Umbilical cord (tissue), 2 donors: Measurements from ENCODE around the gene ARFGEF3. TPM values are rescaled to one million over a fixed set of nuclear protein-coding genes. Genes with fewer than 3 reads are reported as not detected.

Experiments used
- DNase-seq: peaks from one replicate; pipeline ENCODE4 v3.0.0-alpha.2; 2015; ENCODE audit warnings: low spot score
- total RNA-seq: library from RNA; depleted of rRNA; stranded (reverse); fragments of >200 nt; gene quantifications from one replicate; pipeline ENCODE4 v1.2.3, GENCODE V29; 2014; ENCODE audit warnings: low replicate concordance; ENCODE audit not compliant: insufficient read depth

The ARFGEF3 gene
- total RNA-seq, 1 donor from 2014 or later = 4.6 TPM

DNA sequence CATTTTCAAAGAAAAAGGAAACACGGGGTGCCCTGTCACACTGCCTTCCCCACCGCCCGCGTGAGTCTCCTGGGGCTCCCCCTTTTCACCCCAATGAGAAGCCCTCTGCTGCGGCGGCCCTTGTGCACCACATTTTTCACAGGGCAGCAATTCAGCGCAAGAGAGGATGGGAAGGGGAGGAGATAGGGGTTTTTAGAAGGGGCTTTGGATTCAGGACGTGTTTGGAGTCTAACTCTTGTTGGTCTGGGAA is 726 bp upstream of the ARFGEF3 start:
- no peak for DNase-seq

DNA sequence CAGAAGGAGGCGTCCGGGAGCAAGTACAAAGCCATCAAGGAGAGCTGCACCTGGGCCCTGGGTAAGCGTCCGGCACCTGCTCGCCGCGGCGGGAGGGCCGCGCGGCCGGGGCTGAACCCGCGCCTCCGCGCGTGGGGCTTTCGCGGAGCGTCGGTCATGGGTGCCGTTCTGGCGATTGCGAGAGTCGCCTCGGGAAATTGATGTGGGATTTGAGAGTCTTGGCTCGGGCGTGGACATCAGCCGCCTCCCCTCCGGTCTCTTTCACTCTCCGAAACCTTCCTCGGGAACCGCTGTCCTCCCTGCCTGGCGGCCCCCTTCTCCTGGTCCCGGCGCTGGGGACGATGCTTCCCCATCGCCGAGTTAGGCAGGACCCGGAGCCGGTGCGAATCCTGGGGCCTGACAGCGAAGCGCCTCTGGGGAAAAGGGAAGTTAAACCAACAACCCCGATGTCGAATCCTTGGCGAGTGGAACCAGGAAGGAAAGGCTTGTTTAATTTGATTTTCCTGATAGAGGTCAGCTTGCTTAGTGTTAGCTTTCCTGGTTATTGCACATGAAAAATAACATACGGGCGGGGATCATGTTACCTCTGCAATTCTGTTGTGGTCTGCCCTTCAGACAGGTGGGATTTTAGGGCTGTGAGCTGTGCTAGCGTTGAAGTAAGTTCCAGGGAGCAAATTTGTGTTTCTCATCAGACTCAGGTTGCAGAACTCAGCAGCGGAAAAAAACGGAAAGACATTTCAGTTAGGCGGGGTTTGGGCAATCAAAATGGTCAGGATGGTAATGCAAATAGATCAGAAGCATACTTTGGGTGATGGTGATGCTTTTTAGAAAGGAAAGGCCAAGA is 594 bp downstream of the ARFGEF3 start:
- DNase-seq = peak; percentile 18

DNA sequence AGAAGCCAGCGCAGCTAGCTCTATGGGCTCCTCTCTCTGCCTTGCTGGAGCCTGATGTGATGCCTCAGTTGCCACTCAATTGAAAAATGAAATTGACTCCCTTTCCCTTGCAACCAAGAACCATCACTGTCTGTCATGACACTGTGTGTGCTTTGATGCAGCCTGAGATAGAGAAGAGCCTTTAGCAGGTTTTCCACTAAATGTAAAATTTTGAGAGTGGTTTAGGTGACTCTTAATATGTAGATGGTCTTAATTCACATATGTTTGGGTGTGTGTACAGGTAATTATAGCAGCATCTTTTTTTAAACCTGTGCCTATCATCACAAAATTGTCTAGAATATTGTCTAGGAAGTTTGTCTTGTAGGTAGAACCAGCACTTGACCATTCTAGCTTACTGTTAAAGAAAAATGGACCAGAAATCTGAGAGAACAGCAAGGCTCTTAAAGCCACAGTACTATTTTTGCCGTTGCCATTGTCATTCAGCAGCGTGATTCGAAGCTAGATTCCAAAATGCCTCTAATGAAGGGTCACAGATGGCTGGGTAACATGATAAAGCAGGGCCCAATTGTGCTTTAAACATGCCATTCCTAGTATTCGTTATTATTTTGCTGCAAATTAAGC is 1.3 kb downstream of the ARFGEF3 start:
- DNase-seq = no peak

DNA sequence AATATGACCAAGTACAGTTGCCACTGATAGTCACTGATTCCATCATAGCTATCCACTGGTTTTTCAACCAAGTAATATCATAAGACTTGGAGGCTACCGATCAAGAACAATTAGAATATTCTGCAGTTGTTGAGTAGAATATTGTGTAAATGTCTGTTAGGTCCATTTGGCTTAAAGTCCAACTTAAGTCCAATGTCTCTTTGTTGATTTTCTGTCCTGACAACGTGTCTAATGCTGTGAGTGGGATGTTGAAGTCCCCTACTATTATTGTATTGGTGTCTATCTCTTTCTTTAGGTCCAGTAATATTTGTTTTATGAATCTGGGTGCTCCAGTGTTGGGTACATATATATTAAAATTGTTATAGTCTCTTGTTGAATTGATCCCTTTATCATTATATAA is 13.9 kb downstream of the ARFGEF3 start:
- no peak for DNase-seq

DNA sequence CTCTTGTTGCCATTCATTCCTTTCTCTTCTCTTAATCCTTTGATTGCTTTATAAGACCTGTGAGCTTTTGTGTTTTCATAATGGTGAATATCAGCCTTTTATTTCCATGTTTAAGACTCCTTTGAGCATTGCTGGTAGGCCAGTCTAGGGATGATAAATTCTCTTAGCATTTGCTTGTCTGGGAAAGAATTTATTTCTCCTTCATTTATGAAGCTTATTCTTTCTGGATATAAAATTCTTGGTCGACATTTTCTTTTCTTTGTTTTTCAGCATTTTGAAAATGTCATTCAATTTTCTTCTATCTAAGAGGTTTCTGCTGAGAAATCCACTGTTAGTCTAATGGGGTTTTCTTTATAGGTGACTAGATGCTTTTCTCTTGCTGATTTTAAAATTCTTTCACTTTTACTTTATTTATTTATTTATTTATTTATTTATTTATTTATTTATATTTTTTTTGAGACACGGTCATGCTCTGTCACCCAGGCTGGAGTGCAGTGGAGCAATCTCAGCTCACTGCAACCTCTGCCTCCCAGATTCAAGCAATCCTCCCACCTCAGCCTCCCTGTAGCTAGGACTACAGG is 15.0 kb downstream of the ARFGEF3 start:
- DNase-seq = no peak

DNA sequence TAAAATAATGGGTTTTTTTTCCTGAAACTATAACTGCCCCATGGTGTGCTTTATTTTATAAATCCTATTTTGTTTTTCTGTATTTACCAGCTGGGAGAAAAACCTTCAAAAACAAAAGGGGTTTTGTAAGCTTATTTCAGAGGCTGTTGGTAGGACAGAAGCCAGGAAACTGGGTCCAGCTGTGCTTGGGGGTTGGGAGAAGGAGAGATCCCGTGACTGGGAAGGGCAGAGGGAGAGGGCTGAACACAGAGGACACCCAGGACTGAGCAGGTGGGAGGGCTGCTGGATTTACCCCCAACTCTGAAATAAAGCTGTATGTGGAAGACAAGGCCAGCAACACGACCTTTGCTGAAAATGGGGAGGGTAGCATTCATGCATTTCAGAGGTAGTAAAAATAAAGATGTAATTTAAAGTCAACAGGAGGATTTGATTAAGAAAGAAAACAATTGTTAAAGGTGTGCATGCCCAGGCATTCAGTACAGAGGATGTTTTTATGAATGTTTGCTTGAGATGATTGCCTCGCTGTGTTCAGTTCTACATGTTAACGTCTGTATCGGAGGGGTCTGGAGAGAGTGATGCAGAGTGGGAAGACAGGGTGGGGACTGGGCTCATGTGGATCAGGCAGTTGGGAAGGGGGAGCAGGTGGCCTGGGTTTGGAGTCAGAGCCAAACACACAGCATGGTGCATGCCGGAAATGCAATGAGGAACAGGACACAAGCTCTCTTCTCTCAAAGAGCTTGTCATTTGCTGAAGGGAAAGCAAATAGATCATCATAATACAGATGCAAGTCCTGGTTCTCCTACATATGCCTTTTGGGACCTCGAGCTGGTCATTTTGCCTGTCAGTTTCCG is 21.4 kb downstream of the ARFGEF3 start:
- no peak for DNase-seq

DNA sequence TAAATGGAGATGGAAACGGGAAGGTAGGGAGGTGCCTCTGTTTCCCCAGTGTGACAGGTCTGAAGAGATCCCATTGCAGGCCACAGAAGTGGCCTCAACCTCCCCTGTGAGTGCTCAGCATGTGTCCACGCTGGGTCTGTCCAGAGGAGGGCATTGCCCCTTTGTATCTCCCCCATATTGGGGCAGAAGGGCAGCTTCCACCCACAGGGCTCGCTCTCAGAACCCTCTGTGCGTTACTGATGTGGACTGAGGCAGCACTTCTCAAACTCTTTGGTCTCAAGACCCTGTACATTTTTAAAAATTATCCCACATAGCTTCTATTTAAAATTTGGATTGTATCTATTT is 22.0 kb downstream of the ARFGEF3 start:
- no peak for DNase-seq

DNA sequence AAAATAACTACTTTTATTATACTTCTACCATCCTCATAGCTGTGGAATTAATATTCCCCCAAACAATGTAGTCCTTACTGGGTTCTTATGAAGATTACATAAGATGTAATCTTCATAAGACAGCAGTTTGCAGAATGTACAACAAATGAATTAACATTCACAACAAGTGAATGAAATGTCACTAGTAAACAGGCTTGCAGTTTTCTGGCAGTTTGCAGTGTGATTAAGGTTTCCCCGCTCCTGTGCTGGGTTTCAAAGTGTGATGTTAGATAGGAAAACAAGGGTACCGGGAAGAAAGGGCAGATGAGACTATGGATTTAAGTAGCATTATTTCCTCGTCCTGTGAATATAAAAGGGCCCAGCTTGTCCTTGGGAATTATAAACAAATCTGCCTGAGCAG is 22.5 kb downstream of the ARFGEF3 start:
- DNase-seq = no peak

DNA sequence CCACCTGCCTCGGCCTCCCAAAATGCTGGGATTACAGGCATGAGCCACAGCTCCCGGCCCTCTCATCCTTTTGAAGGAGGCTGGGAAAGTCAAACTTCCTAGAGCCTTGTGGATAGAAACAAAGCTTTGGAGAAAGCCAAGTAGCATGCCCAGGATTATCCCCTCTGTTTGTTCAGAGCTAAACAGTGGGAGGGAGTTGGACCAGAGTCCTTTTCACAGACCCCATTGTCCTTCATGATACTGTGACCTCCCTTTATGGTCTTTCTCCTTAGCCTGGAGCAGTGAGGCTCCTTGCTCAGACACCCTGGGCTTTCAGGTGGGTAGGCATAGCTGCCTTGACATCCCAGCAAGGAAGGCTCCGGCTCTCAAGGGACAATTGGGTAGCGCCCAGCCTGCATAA is 25.4 kb downstream of the ARFGEF3 start:
- no peak for DNase-seq

DNA sequence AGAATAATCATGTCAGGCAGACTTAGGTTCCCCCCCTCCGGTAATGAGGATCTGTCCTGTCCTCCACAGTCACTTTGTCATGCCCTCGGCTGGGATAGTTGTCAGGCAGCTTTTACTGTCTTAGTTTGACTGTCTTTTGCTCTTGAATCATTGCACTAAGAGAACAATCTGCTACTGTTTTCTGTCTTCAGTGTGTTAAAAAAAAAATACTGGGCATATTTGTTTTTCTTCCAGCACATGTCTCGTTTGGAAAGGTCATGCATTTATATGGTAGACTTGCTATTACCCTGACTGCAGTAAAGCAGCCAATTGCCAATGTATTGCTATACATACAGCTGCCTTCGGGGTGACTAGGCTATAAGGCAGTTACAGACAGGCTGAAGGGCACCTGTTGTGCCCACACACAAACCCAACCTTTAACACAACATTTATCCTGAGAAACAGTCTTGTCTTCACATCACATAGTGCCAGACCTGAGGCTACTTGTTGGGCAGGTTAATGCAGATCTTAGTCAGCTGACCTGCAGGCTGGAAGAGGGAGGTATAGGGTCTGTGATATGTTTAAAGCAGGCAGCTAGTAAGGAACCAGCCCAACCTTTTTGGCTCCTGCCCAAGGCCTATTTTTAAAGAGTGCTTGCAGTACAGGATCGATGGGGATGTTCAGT is 26.7 kb downstream of the ARFGEF3 start:
- DNase-seq = peak; percentile 76

DNA sequence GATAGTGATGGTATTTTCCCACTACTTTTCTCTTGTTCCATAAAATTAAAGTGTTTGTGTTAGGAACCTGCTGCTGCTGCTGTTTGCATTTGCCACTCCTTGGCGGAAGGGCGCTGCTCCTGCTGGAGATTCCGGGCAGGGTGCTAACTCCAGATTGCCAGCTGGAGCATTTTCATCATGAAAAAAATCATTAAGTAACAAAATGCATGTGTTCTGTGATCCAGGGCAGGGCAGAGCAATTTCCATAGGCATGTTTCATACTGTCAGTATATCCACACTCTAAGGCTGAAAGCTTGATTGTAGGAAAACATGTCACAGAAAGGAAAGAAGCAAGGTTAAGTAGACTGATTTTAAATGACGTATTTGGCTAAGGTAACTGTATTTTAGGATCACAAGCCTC is 32.5 kb downstream of the ARFGEF3 start:
- DNase-seq = no peak

DNA sequence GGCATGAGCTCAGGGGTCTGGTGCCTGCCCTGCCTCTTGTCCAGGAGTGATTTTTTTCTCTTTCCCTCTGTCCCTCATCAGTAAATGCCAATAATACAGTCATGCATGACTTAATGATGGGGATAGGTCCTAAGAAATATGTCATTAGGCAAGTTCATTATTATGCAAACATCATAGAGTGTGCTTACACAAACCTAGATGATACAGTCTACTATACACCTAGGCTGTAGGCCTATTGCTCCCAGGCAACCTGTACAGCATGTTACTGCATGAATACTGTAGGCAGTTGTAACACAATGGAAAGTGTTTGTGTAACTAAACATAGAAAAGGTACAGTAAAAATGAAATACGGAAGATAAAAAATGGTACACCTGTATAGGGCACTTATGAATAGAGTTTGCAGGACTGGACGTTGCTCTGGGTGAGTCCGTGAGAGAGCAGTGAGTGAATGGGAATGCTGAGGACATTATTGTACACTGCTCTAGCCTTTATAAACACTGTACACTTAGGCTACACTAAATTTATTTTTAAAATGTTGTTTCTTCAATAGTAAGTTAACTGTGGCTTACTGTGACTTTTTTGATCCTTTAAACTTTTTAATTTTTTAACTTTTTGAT is 34.5 kb downstream of the ARFGEF3 start:
- DNase-seq = no peak

DNA sequence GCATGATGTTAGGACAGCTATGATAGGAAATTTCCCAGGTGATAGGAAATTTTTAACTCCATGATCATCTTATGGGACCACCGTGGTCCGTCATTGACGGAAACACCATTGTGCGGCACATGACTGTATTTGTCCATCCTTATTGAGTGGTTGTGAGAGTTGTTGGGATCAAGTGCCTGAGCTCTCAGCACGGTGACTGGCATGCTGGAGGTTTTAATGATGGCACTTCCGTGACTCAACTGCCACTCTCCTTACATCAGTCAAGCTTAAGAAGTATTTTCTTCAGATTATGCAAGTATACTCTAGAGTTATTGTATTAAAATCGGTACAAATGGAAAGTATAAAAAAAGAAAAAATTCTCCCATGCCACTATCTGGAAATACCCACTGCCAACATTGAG is 35.8 kb downstream of the ARFGEF3 start:
- DNase-seq = no peak

DNA sequence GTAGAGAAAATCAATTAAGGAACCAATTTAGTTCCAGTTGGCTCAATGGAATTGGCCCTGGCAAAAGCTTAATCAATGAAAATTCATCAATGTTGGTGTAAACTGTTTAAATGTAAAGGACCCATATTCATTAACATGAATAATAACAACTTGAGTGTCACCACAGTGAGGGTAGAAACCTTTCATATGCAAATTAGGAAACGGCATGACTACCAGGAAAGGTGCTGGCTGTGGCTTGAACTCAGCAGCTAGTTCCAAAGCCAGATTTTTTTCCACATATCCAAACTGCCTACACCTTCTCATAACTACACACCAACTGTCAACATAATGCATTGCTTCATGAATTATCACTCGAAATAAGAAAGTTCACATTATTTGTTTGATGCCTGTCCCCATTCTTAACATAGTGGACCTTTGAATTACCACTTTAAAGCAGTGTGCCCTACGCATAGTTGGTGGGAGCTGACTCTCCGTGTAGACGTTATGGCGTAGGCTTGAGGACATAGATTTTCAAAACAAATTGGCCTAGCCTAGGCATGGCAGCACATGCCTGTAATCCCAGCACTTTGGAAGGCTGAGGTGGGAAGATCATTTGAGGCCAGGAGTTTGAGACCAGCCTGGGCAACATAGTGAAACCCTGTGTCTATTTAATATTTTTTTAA is 36.8 kb downstream of the ARFGEF3 start:
- no peak for DNase-seq

DNA sequence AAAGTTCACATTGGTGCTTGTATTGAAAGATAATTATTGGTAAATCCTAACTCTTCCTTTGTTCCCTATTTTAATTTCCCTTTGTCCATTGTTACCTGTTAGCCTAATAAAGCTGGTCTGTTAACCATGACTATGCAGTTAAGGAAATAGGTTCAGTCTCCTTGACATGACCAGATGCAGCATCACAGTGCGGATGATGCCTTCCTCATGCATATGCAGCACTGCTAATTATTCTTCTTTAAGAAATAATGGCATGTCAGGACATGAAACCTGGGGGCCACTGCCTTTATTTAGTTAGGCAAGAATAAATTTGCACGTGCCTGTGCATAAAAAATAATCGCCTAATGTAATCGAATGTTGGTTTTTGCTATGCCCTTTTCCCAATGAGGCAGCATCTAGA is 40.1 kb downstream of the ARFGEF3 start:
- DNase-seq = no peak

DNA sequence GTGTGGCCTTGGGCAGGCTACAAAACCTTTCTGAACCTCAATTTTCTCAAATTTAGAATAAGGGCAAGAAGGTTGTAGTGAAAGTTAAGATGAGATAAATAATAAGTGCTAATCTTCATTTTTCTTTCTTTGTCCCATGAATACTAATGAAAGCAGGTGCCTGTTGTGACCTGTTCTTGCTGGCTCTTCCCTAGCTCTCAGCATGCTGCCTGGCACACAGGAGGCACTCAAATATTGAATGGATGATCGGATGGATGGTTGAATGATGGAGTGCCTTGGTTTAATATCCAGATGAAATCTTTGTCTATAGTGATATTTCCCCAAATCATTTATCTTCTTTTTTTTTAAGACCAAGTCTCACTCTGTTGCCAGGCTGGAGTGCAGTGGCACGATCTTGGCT is 41.6 kb downstream of the ARFGEF3 start:
- no peak for DNase-seq

DNA sequence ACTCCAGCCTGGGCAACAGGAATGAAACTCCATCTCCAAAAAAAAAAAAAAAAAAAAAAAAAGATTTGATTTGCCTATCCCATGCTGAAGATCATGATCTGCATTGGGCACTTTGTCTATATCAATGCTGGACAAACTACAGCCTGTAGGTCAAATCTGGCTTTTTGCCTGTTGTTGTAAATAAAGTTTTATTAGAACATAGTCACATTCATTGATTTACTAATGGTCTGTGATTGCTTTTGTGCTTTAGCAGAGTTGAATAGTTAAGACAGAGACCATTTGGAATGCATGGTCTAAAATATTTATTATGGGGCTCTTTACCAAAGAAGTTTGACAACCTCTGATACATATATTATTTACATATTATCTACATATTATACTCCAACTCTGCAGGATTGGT is 42.6 kb downstream of the ARFGEF3 start:
- DNase-seq = no peak

DNA sequence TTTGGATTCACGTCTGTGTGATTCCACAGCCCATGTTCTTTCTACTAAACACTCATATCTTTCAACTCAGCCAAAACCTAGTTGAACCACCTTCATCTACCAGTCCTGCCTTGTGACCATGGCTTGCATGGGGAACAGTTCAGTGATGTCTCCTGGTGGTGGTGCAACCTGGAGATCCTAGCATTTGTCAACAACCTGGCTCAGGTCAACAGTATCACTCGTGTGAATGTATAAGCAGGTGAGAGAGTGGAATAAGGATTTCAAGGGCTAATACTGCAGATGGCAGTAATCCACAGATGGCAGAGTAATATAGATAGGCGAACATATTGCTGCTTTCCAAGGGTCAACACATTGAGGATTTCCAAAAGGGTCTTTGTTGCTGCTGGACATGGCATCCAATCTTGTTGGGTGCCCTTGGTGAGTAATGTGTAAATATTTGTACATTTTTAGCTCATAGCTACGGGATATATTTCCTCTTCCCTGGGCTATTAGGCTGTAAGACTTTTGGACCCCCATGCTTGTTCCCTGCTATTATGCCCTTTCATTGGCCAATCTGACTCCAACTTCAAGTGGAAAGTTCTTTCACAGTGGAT is 43.1 kb downstream of the ARFGEF3 start:
- no peak for DNase-seq

DNA sequence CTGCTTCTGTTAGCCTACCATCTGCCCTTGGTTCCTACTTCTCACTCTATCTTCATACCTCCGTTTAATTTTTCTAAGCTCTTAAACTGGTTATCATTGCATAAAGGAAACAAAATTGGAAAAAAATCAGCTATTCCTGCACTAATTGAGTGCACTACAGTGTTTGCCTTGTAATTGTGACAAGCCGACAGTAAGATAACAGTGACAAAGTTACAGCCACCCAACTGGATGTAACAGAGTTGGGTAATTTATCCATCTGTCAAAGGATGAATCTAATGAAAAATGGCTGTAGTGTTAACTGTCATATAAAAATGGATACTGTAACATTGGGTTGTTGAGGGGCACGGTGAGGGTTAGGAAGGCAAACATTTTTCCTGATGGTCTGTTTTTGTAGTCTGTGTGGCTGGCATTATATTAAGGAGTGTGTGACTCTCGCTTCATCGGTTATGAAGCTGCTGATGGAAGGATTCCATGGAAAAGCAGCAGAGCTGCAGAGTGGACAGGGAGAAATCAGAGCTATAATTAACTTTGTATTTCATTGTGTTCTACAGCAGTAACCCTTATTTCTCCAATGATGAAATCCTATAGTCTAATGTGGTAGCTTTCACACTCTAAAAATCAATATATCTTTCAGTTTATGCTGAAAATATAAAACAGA is 43.8 kb downstream of the ARFGEF3 start:
- DNase-seq = no peak

DNA sequence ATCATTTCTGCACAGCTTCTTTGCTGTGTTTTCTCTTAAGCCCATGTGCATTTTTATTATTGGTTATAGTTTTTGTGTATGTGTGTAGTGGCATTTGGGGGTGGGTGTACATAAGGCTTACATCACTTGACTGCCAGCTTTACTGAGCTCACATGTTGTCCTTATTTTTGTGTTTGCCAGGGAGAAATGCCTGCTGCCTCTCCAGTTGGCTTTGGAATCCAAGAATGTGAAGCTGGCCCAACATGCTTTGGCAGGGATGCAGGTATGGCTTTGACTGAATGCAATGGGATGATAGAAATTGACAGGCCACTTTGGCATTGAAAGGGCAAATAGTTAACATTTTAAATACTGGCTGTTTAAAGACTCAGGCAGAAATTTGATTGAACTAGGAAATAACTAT is 45.1 kb downstream of the ARFGEF3 start:
- DNase-seq = no peak
